Activated T-cell treated with anti-CD3 and anti-CD28 coated beads, Interleukin-2, amount 50 U/mL, for 1 hour (primary cell): ENCODE results near the gene GID8.
"Not testable (repeated sequence)": the region's sequence is repeated elsewhere in the genome, so short reads cannot be mapped to it uniquely, and the experiment has no call there.

ENCODE experiments used
- DNase-seq: peaks from one replicate; pipeline ENCODE4 v3.0.0-alpha.2; 2020

The GID8 gene

GRCh38 chr20:62905536-62906117 is 32.3 kb upstream of the GID8 start:
- no peak for DNase-seq

DNA sequence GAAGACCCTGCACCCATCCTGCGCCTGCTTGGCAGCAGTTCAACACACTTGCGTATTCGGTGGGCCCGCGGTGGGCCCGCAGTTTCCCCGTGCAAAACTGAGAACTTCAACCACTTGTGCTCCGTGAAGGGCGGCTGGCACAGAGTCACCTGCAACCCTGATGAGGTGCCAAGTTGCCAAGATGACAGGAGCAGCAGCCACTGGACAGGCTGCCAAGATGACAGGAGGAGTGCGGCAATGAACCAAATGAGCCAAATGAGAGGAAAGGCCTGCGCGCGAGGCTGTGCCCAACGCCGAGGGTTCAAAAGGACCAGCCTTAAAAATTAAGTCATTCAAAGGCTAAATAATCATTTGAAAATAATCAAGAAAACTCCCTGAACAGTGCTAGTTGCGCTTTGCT is 31.7 kb upstream of the GID8 start:
- no peak for DNase-seq

DNA sequence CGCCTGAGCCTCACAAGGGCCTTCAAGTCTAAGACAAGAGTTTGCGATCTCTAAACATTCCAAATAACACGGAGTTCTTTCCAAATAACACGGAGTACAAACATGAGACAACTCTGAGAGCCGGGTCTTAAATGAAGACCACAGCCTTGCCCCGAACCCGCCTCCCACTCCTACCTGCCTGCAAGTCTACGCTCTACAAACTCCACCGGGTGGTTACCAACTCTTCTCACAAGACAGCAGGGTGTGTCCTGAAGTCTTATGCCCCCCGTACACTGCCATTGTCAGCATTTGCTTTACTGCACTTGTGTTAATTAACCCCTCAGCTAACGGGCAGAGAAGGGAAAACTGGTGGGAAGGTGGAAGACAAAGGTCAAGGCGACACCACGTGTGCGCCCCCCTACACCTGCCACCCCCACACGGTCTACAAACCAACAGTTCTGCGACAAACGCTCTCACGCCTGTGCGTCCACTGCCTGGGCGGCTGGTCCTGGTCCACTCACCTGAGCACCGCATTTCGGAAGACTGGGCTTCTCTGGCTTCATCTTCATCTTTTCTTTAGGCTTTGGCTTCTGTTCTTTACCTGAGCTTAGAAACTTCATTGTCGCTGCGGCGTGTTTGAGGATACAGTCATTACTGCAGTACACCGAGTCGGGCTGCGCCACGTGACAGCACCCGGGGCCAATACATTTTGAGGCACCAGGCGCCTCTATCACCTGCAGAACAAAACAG is 31.1 kb upstream of the GID8 start:
- no peak for DNase-seq

DNA sequence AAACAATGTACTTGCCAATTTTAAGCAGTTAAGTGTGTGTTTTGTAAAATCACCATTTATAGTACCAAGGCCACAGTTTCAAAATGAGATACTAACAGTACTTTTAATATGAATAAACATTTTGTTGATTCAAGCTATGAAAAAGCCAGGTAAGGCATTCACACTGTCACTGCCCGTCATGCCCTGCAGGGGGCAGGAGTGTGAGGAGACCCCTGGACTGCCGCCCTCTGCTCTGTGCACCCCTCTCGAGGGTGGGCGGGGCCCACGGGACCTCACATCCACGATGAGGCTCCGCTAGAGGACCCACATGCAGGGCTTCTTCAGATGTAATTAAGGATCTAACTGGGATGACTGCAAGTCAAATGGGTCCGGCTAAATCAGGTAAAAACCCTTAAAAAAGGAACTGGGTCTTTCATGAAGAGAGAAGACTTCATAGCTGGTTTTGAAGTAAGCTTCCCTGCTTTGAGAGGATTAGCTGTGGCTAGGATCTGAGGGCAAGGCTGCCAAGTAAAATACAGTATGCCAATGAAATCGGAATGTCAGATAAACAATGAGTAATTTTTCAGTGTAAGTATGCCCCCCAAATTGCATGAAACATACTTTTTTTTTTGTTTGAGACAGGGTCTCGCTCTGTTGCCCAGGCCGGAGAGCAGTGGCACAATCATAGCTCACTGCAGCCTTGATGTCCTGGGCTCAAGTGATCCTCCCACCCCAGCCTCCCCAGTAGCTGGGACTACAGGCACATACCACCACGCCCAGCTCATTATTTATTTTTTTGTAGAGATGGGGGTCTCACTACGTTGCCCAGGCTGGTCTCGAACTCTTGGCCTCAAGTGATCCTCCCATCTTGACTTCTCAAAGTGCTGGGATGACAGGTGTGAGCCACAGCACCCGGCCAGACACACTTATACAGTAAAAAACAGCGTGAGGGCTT is 30.3 kb upstream of the GID8 start:
- peak; percentile 60 for DNase-seq

DNA sequence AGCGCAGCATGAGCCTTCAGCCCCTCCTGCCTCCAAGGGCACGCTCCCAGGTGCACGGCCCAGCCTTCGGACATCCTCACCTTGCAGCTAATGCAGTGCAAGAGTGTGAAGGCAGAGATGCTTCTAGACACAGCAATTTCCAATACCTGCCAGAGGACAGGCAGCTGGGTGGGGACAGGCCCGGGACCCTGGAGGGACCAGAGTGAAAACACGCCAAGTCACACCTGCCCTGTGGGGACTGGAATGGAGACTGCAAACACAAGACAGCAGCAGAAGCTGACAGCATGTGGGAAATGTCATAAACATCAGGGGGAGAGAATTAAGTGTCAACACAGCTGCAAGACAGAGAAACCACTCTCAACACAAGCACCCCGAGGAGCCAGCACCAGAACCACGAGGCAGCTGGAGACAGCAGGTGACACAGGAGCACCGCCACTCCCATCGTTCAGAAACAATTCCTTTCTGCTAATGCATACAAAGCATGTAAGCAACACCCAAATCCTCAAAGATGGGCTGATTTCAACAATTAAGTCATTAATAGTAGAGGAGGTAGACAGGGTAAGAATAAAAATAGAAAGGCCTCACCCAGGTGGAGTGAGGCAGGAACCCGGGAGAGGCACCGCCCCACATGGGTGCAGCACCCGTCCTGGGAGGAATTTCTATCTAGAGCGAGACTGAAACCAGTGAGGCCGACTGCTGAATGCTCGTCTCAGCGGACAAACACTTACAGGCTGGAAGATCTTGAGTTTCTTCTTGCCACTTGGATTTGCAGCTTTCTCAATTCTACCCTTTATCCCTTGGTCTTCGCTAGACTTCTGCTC is 28.8 kb upstream of the GID8 start:
- no peak for DNase-seq

DNA sequence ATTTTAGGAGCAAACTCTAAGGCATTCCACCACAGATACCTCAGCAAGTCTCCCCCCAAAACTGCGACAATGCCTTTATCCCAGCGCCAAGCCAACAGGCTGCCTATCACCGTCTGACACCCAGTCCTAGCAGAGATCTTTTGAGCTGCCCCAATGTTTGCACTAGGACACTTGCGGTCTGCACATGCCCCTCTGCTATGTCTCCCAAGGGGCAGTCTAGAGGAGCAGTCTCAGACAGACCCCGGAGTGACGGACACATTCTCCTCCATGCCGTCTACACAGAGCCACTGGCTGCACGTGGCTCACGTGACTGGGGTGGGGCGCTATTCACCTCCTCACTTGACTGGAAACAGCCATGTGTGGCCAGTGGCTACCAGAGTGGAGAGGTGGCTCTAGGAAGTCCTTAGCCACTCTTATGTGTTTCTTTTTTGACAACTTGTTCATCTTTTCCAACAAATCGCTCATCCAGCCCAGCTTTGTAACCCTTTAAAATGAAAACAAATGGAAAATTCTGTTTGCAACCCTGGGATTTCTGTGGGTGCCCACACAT is 27.7 kb upstream of the GID8 start:
- no peak for DNase-seq

- DNase-seq, result no peak
Measured at GRCh38 chr20:62910777-62911497, 27.0 kb upstream of the GID8 start.

DNA sequence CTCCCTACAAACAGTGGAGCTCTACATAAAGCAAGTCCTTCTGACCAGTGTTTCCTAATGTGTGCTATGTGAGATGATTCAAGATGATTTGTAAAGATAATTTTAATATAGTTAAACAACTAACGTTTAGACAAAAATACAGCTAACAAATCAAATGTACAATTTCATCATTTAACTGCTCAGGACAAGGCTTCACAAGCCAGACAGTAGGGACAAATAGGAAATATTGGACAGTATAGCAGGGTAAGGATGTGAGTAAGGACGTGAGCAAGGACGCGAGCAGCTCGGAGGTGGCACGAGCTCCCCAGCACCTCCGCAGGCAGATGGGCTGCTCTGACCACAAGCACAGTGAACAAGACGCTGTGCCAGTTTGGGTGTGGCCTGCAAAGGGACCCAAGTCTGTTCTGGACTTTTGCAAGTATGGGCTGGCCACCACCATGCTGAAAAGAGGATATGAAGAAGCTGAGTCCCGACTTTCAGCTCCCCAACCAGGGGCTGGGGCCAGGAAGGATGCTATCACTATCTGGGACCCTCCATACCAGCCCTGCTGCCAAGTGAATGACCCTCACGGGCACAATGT is 26.2 kb upstream of the GID8 start:
- DNase-seq, result no peak

DNA sequence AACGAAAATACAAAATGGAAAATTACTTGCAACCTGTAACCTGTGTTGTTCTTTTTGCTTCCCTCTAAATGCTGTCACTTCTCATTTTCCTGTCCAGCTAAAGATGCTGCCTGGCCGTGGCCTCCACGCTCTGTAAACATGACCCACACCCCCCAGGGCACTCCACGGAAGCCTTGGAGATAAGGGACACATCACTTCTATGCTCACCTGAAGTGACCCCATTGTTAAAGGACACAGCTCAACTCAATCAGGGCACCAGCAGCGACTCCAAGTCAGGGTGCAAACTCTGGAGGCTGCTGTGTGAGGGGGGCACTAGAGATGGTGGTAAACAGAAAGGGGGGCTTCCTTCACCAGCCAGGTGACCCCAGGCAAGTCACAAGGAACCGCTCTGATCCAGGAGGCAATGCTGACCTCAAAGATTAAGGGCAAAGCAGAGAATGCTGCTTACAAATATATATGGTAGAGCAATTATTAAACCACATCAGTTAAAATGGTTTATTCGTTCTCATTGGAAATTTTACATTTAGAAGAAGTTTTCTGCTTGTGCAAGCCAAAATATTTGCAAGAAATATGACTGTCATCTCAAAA is 24.8 kb upstream of the GID8 start:
- no peak for DNase-seq

DNA sequence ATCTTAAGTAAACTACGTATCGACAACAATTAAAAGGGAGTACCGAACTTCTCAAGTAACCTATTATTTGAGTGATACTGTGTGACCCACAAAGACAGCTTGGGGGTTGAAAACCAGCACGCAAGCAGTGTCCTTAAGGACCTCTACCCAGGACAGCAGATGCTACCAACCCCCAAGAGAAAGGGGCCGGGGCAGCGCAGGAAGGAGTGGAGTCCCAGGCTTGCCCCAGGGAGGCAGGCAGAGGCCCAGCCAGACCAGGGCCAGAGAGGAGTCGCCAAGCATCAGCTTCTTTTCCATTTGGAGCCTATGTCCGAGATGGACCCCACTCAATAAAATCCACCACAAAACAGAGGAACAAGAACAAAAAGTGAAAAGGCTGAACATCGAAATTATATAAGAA is 23.5 kb upstream of the GID8 start:
- no peak for DNase-seq

DNA sequence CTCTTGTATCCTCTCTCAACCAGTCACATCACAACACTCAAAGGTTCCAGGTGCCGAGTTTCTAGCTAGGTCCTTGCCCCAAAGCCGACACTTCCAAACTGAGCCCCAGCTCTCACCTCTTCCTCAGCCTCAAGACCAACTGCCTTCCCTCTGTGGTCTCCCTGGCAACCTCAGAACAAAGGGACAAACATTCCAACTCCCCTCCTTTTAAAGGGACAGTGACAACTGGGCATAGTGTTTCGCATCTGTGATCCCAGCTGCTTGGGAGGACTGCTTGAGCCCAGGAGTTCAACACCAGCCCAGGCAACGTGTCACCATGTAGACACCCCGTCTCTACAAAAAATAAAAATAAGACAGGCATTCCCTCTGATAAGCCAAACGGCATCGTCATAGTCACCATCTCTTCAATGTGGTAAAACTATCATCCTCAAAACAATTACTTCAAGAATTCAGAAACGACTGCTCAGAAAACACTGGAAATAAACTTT is 22.9 kb upstream of the GID8 start:
- DNase-seq, result no peak

DNA sequence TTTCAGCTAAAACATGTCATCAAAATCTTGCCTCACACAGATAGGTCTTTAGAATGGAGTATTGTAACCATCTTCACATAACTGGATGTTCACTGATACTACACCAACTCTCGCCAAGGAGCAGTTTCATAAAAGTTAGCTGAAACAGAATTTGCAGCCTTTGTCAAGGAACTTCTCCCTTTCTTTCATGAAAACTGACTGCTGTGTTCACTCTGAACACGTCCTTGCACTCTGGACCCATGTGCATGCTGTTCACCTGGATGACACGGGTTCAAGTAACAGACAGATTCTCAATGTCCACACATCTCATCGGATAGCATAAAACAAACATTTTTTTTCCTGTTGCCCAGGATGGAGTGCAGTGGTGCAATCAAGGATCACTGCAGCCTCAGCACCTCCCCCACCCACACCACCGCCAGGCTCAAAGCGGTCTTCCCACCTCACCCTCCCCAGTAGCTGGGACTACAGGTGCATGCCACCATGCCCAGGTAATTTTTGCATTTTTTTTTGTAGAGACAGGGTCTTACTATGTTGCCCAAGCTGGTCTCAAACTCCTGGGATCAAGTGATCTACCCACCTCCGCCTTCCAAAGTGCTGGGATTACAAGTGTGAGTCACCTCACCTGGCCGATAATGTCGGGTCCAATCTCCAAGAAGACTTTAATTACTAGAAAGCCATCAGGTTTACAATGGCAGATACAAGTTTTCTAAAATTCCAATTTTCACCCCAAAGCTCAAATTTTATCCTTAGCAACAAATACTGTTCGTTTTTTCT is 21.1 kb upstream of the GID8 start:
- DNase-seq, result no peak

GRCh38 chr20:62917720-62918119 is 20.2 kb upstream of the GID8 start:
- DNase-seq, result no peak

- DNase-seq, result peak; percentile 41
Measured at GRCh38 chr20:62918147-62918546, 19.8 kb upstream of the GID8 start.

GRCh38 chr20:62918831-62919230 is 19.1 kb upstream of the GID8 start:
- DNase-seq, result peak; percentile 53

DNA sequence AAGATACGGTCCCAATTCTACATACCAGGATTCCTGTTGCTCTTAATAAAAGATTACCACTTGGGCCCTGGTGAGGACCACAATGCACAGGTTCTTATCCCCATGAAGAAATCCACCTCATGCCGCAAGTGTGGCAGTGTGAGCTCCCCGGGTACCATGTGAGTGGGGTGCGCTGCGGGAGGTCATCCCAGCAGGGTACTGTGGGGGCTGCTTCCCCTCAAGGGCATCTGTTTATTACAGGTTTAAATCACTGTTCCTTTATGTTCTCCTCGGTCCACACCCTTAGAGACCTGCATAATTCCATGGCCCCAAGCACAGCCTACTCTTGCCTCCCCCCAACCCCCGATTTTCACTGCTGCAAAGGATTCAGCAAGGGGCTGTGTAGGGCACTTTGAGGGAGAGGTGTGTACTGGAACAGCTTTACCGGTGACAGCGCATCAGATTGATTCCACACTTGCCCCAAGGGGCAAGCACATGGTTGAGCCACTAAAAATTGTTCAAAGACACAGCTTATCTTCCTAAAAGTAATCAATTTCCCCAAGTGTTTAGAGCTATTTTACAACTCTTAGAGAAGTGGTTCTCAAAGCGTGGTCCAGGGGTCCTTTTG is 17.8 kb upstream of the GID8 start:
- no peak for DNase-seq

GRCh38 chr20:62921119-62921687 is 16.7 kb upstream of the GID8 start:
- peak; percentile 66 for DNase-seq

GRCh38 chr20:62922451-62922921 is 15.5 kb upstream of the GID8 start:
- DNase-seq, result peak; percentile 48

DNA sequence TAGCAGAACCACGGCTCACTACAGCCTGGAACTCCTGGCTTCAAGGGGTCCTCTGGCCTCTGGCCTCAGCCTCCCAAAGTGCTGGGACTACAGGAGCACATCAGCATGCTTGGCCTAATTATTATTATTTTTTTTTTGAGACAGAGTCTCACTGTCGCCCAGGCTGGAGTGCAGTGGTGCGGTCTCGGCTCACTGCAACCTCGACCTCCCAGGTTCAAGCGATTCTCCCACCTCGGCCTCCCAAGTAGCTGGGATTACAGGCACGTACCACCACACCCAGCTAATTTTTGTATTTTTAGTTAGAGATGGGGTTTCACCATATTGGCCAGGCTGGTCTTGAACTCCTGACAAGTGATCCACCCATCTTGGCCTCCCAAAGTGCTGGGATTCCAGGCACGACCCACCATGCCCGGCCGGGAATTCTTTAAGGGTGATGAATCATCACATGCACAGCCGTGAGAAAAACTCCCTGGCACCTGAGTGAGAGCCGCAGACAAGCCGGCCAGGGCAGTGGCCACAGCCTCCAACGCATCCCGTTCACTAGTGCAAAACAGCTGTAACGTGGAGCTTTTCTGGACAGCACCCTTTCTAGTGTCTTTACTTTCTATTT is 14.8 kb upstream of the GID8 start:
- DNase-seq, result not testable (repeated sequence)
